ENCODE measurements around the gene MPRIP.

GRCh38 chr17:17052462-17053221, 10.4 kb downstream of the MPRIP start:
- TF ChIP-seq, protein P1, sequence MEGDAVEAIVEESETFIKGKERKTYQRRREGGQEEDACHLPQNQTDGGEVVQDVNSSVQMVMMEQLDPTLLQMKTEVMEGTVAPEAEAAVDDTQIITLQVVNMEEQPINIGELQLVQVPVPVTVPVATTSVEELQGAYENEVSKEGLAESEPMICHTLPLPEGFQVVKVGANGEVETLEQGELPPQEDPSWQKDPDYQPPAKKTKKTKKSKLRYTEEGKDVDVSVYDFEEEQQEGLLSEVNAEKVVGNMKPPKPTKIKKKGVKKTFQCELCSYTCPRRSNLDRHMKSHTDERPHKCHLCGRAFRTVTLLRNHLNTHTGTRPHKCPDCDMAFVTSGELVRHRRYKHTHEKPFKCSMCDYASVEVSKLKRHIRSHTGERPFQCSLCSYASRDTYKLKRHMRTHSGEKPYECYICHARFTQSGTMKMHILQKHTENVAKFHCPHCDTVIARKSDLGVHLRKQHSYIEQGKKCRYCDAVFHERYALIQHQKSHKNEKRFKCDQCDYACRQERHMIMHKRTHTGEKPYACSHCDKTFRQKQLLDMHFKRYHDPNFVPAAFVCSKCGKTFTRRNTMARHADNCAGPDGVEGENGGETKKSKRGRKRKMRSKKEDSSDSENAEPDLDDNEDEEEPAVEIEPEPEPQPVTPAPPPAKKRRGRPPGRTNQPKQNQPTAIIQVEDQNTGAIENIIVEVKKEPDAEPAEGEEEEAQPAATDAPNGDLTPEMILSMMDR (tag by site-specific recombination; IDR thresholded peaks at IDR 0.05) = no peak
- TF ChIP-seq, protein P2, sequence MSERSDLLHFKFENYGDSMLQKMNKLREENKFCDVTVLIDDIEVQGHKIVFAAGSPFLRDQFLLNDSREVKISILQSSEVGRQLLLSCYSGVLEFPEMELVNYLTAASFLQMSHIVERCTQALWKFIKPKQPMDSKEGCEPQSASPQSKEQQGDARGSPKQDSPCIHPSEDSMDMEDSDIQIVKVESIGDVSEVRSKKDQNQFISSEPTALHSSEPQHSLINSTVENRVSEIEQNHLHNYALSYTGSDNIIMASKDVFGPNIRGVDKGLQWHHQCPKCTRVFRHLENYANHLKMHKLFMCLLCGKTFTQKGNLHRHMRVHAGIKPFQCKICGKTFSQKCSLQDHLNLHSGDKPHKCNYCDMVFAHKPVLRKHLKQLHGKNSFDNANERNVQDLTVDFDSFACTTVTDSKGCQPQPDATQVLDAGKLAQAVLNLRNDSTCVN (tag by site-specific recombination; optimal IDR thresholded peaks at IDR 0.05) = no peak
- TF ChIP-seq, protein P3, sequence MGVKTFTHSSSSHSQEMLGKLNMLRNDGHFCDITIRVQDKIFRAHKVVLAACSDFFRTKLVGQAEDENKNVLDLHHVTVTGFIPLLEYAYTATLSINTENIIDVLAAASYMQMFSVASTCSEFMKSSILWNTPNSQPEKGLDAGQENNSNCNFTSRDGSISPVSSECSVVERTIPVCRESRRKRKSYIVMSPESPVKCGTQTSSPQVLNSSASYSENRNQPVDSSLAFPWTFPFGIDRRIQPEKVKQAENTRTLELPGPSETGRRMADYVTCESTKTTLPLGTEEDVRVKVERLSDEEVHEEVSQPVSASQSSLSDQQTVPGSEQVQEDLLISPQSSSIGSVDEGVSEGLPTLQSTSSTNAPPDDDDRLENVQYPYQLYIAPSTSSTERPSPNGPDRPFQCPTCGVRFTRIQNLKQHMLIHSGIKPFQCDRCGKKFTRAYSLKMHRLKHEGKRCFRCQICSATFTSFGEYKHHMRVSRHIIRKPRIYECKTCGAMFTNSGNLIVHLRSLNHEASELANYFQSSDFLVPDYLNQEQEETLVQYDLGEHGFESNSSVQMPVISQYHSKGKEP (tag by site-specific recombination; IDR thresholded peaks at IDR 0.05) = no peak
- TF ChIP-seq, protein P4, sequence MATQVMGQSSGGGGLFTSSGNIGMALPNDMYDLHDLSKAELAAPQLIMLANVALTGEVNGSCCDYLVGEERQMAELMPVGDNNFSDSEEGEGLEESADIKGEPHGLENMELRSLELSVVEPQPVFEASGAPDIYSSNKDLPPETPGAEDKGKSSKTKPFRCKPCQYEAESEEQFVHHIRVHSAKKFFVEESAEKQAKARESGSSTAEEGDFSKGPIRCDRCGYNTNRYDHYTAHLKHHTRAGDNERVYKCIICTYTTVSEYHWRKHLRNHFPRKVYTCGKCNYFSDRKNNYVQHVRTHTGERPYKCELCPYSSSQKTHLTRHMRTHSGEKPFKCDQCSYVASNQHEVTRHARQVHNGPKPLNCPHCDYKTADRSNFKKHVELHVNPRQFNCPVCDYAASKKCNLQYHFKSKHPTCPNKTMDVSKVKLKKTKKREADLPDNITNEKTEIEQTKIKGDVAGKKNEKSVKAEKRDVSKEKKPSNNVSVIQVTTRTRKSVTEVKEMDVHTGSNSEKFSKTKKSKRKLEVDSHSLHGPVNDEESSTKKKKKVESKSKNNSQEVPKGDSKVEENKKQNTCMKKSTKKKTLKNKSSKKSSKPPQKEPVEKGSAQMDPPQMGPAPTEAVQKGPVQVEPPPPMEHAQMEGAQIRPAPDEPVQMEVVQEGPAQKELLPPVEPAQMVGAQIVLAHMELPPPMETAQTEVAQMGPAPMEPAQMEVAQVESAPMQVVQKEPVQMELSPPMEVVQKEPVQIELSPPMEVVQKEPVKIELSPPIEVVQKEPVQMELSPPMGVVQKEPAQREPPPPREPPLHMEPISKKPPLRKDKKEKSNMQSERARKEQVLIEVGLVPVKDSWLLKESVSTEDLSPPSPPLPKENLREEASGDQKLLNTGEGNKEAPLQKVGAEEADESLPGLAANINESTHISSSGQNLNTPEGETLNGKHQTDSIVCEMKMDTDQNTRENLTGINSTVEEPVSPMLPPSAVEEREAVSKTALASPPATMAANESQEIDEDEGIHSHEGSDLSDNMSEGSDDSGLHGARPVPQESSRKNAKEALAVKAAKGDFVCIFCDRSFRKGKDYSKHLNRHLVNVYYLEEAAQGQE (tag by site-specific recombination; IDR thresholded peaks at IDR 0.05) = no peak
- TF ChIP-seq, protein P5, sequence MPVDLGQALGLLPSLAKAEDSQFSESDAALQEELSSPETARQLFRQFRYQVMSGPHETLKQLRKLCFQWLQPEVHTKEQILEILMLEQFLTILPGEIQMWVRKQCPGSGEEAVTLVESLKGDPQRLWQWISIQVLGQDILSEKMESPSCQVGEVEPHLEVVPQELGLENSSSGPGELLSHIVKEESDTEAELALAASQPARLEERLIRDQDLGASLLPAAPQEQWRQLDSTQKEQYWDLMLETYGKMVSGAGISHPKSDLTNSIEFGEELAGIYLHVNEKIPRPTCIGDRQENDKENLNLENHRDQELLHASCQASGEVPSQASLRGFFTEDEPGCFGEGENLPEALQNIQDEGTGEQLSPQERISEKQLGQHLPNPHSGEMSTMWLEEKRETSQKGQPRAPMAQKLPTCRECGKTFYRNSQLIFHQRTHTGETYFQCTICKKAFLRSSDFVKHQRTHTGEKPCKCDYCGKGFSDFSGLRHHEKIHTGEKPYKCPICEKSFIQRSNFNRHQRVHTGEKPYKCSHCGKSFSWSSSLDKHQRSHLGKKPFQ (tag by site-specific recombination; IDR thresholded peaks at IDR 0.05) = no peak
- TF ChIP-seq ZNF121 (tag by site-specific recombination; IDR thresholded peaks at IDR 0.05) (no peak), ZFP37 (tag by site-specific recombination; IDR thresholded peaks at IDR 0.05) (no peak), ZNF140 (tag by site-specific recombination; IDR thresholded peaks at IDR 0.05) (no peak)
